ENCODE data around the gene CFAP46. TPM values are rescaled to one million over a fixed set of nuclear protein-coding genes. Genes with fewer than 3 reads are reported as not detected.

The CFAP46 gene
- total and polyA plus RNA-seq, 2 of the 8 experiments (the other 6 are each of a cell fraction or from before 2014, with no cell fraction given) = 2.6 to 4.8 TPM

DNA sequence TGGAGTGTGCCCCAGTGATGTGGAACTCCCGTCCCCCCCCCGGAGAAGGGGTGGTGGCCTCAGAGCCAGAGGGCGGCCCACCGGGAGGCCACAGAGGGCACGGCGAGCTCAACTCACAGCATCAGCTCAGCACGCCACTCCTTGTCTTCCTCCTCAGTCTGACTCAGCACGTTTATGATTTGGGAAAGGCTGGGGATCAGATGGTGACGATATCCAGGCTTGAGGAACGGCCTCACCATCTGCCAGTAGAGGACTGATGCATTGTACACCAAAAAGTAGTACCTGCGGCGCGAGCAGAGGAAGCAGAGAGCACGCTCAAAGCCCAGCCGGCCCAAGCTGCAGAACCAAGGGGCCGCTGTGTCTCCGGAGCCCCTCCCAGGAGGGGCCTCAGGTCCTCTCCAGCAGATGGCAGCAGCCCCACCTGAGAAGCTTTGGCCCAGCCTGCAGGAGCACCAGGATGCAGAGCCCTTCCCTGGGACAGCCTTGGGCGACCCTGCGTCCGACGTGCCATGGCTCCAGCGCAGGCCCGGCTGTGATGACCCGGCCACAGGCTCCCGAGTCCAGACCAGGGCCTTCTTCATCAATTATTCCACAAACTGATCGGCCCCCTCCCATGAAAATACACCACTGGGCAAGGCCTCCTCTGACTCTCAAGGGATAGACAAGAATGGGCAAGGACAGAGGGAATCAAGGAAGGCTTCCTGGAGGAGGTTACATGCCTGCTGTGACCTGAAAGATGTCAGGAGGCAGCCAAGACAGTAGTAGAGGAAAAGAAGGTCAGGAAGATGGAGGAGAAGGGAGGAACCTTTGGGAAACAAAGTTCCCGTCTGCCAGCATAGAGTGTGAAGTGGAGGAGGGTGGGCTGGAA is 3.7 kb downstream of the CFAP46 start (continued):
- TF ChIP-seq HDAC2 (IDR thresholded peaks at IDR 0.05; ENCODE audit: borderline replicate concordance in 1 of 2, low read depth in 2 of 2, low read length in 2 of 2) = no peak
- TF ChIP-seq SIN3A (conservative IDR thresholded peaks at IDR 0.05 in 1 of 2, IDR thresholded peaks at IDR 0.05 in 1 of 2; ENCODE audit: low read depth in 1 of 2, low read length in 2 of 2) = 0 out of 4 replicates have a peak, but pooled peaks of 1 of the 2 experiments have one; percentile 24
- peak; percentile 30; the same call in 1 of the 2 replicates for TF ChIP-seq SRF (IDR thresholded peaks at IDR 0.05; ENCODE audit: low read depth, low read length)
